OCI-LY3 (cell line): ENCODE measurements around the gene RAB3GAP2.
"Not testable (repeated sequence)": the region's sequence is repeated elsewhere in the genome, so short reads cannot be mapped to it uniquely, and the experiment has no call there.

Experiments used
- EZH2phosphoT487 ChIP-seq: fragments of 200-600 bp; shearing (Covaris generic); IDR thresholded peaks from 2 replicates; pipeline ENCODE4 v1.6.1; 2018; ENCODE audit warnings: antibody characterized with exemption, mixed run types, low read depth
- TF ChIP-seq, protein P1 (sequence below): fragments of 200-600, 300-600 bp; sonication (generic); IDR thresholded peaks from 2 replicates; pipeline ENCODE4 v1.5.1; 2014; ENCODE audit warnings: antibody characterized with exemption, low read length, low read depth

DNA sequence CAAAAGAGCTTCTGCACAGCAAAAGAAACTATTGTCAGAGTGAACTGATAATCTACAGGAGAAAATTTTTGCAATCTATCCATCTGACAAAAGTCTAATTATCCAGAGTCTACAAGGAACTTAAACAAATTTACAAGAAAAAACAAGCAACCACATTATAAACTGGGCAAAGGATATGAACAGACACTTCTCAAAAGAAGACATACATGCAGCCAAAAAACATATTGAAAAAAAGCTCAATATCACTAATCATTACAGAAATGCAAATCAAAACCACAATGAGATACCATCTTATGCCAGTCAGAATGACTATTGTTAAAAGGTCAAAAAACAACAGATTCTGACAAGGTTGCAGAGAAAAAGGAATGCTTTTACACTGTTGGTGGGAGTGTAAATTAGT lies 12.5 kb downstream of the RAB3GAP2 start:
- TF ChIP-seq EZH2phosphoT487, result not testable (repeated sequence)
- TF ChIP-seq, protein P1, sequence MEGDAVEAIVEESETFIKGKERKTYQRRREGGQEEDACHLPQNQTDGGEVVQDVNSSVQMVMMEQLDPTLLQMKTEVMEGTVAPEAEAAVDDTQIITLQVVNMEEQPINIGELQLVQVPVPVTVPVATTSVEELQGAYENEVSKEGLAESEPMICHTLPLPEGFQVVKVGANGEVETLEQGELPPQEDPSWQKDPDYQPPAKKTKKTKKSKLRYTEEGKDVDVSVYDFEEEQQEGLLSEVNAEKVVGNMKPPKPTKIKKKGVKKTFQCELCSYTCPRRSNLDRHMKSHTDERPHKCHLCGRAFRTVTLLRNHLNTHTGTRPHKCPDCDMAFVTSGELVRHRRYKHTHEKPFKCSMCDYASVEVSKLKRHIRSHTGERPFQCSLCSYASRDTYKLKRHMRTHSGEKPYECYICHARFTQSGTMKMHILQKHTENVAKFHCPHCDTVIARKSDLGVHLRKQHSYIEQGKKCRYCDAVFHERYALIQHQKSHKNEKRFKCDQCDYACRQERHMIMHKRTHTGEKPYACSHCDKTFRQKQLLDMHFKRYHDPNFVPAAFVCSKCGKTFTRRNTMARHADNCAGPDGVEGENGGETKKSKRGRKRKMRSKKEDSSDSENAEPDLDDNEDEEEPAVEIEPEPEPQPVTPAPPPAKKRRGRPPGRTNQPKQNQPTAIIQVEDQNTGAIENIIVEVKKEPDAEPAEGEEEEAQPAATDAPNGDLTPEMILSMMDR, result not testable (repeated sequence)
